B cell (primary cell): ENCODE data around the gene PPP2R2D. TPM values are rescaled to one million over a fixed set of nuclear protein-coding genes. Genes with fewer than 3 reads are reported as not detected.
"Not testable (repeated sequence)": the region's sequence is repeated elsewhere in the genome, so short reads cannot be mapped to it uniquely, and the experiment has no call there.

ENCODE experiments used
- ATAC-seq: fragments of 200-7000 bp; cut with Tn5 transposase; one replicate; pipeline ENCODE4 v1.10.0; 2021; ENCODE audit warnings: low read depth, mild to moderate bottlenecking, moderate number of reproducible peaks, moderate library complexity
- CTCF ChIA-PET: fragments of 350-600 bp; sonication (Branson Sonifier 250); formaldehyde crosslinking; loops from one replicate; lab custom pipeline; 2021; ENCODE audit warnings: antibody characterized with exemption, inconsistent platforms; lab: Charles Lee
- POLR2A ChIA-PET: fragments of 350-600 bp; sonication (Branson Sonifier 250); formaldehyde crosslinking; loops from one replicate; lab custom pipeline; 2021; ENCODE audit warnings: antibody characterized with exemption; lab: Charles Lee
- DNase-seq: peaks from one replicate; pipeline ENCODE4 v3.0.0; 2013
- H2AFZ ChIP-seq: 2 replicates; pipeline ENCODE4 v1.6.1; 2012; ENCODE audit warnings: mild to moderate bottlenecking, low read depth, low read length; ENCODE audit not compliant: insufficient read depth, poor library complexity, severe bottlenecking
- H3K27ac ChIP-seq, 2 donors: 1 replicate in 1 of 2; 2 replicates in 1 of 2; pipeline ENCODE4 v1.5.1; 2012 to 2013; ENCODE audit warnings: low read length in 2 of 2, mild to moderate bottlenecking in 2 of 2, moderate library complexity in 1 of 2
- H3K27me3 ChIP-seq, 4 experiments: fragments of 200-600 bp in 1 of 4; sonication (generic) in 1 of 4; replicated peaks in 1 of 4; 1 replicate in 2 of 4; 2 replicates in 2 of 4; pipeline versions ENCODE4 v1.6.1 to v1.7.0; 2013 to 2016; ENCODE audit warnings: low read length in 3 of 4, mild to moderate bottlenecking in 2 of 4, mixed read lengths in 1 of 4, moderate library complexity in 1 of 4; ENCODE audit not compliant: insufficient read depth in 4 of 4, control insufficient read depth in 3 of 4; ENCODE audit errors: control extremely low read depth in 1 of 4
- H3K36me3 ChIP-seq, 2 experiments: replicated peaks in 1 of 2; 1 replicate in 1 of 2; 2 replicates in 1 of 2; pipeline versions ENCODE4 v1.6.1 to v1.7.1; 2013; ENCODE audit warnings: low read length in 1 of 2; ENCODE audit not compliant: insufficient read depth in 2 of 2, control insufficient read depth in 1 of 2; ENCODE audit errors: control extremely low read depth in 1 of 2, extremely low read depth in 1 of 2
- H3K4me1 ChIP-seq, 2 donors: fragments of 200-600 bp in 1 of 2; sonication (generic) in 1 of 2; 1 replicate in 1 of 2; 2 replicates in 1 of 2; pipeline versions ENCODE4 v1.5.1 to v1.6.1; 2013 to 2017; ENCODE audit warnings: low read length in 2 of 2; ENCODE audit not compliant: control insufficient read depth in 2 of 2, insufficient read depth in 2 of 2
- H3K4me2 ChIP-seq: replicated peaks from 2 replicates; pipeline ENCODE3; 2012; ENCODE audit warnings: mild to moderate bottlenecking, low read depth, low read length; ENCODE audit not compliant: poor library complexity, severe bottlenecking
- H3K4me3 ChIP-seq, 5 experiments: fragments of 200-600 bp in 1 of 5; sonication (generic) in 1 of 5; 1 replicate in 3 of 5; 2 replicates in 2 of 5; pipeline versions ENCODE4 v1.5.1 to v1.7.0; 2011 to 2016; ENCODE audit warnings: low read length in 4 of 5, mild to moderate bottlenecking in 4 of 5, low read depth in 2 of 5, control low read depth in 1 of 5, moderate library complexity in 1 of 5; ENCODE audit not compliant: insufficient read depth in 1 of 5; ENCODE audit errors: control extremely low read depth in 1 of 5, extremely low read depth in 1 of 5
- H3K79me2 ChIP-seq: fragments of 200-600 bp; sonication (generic); one replicate; pipeline ENCODE4 v1.6.0; 2016; ENCODE audit warnings: low read length; ENCODE audit not compliant: control insufficient read depth, insufficient read depth
- H3K9ac ChIP-seq: fragments of 200-600 bp; sonication (generic); 2 replicates; pipeline ENCODE4 v1.6.1; 2017; ENCODE audit warnings: mild to moderate bottlenecking, low read length, moderate library complexity
- H3K9me3 ChIP-seq, 3 donors: one replicate each; pipeline versions ENCODE4 v1.6.1 to v1.7.1; 2013; ENCODE audit warnings: low read length in 2 of 3; ENCODE audit not compliant: control insufficient read depth in 2 of 3, insufficient read depth in 1 of 3; ENCODE audit errors: control extremely low read depth in 1 of 3
- H4K20me1 ChIP-seq: 2 replicates; pipeline ENCODE4 v1.6.0; 2012; ENCODE audit warnings: mild to moderate bottlenecking, low read length; ENCODE audit not compliant: insufficient read depth, control insufficient read depth, poor library complexity, severe bottlenecking
- H3K27ac Mint-ChIP-seq: one replicate; pipeline ENCODE4 v1.8.0; 2021; ENCODE audit warnings: mixed read lengths
- H3K27me3 Mint-ChIP-seq: one replicate; pipeline ENCODE4 v1.8.0; 2021; ENCODE audit warnings: mixed read lengths
- H3K4me1 Mint-ChIP-seq: one replicate; pipeline ENCODE4 v1.8.0; 2021; ENCODE audit warnings: mixed read lengths
- H3K4me3 Mint-ChIP-seq: one replicate; pipeline ENCODE4 v1.8.0; 2021; ENCODE audit warnings: mixed read lengths
- H3K9me3 Mint-ChIP-seq: one replicate; pipeline ENCODE4 v1.8.0; 2022; ENCODE audit warnings: mixed read lengths; ENCODE audit not compliant: insufficient read depth
- CTCF ChIP-seq: fragments of 200-600 bp; IDR thresholded peaks from one replicate; pipeline ENCODE4 v1.8.0; 2022; ENCODE audit warnings: antibody characterized with exemption, mild to moderate bottlenecking
- EZH2 ChIP-seq: IDR thresholded peaks from 2 replicates; pipeline ENCODE4 v1.6.1; 2012; ENCODE audit warnings: borderline replicate concordance, low read depth, mild to moderate bottlenecking, moderate library complexity, low read length; ENCODE audit not compliant: insufficient read depth, poor library complexity, severe bottlenecking
- WGBS: methylation state at CpG from one replicate; pipeline ENCODE4 v1.1.5; 2013; ENCODE audit warnings: missing lambda C conversion rate; ENCODE audit not compliant: insufficient coverage; 5-methylcytosine and 5-hydroxymethylcytosine counted together
- intact Hi-C: fragments of 100-400 bp; cut with micrococcal nuclease; formaldehyde crosslinking; loops from one replicate; pipeline ENCODE4 v1.10.0; 2022
- polyA plus RNA-seq: library from polyadenylated mRNA; depleted of rRNA; stranded (reverse); fragments of >200 nt; gene quantifications from 2 replicates; pipeline ENCODE4 v1.2.3, GENCODE V29; 2012
- total RNA-seq, 2 donors: library from RNA; stranded (reverse); fragments of 120-200 nt in 1 of 2; gene quantifications; 1 replicate in 1 of 2; 2 replicates in 1 of 2; pipeline versions ENCODE4 v1.2.3 to v1.2.4, GENCODE V29; 2013 to 2022

PPP2R2D gene
- total and polyA plus RNA-seq, 2 donors (not counting 1 experiment from before 2014, with no cell fraction given) = 25.8 to 45.6 TPM

GRCh38 chr10:131987786-131988185 lies 87.0 kb downstream of the PPP2R2D start:
- H3K4me3 ChIP-seq, POLR2A ChIA-PET, H3K27me3 ChIP-seq: not testable (repeated sequence)

DNA sequence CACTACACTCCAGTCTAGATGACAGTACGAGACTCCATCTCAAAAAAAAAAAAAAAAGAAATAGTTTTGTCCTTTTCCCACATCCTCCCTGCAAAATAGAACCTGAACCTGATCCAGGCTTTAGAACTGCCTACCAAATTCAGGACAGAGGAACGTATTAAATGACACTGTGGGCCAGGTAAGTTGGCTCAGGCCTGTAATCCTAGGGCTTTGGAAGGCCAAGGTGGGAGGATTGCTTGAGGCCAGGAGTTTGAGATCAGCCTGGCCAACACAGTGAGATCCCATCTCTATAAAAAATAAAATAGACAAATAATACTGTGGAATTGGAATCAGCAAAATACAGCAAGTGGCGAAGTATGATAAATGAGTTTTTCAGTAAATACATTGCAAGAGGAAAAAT lies 90.9 kb downstream of the PPP2R2D start:
- H3K27me3 Mint-ChIP-seq = peaks cover 3% of the 10 kb centered on the region
- Histone ChIP-seq H3K9ac (no peak overlapping the region), H3K9me3 (no peaks in the 10 kb centered on the region), H3K27ac (no peak overlapping the region), H4K20me1 (no peaks in the 10 kb centered on the region), H3K4me2 (no peak overlapping the region), H3K79me2 (no peaks in the 10 kb centered on the region), H3K27me3 (no peaks in the 10 kb centered on the region), H3K4me1 (peaks cover 0 to 6% of the 10 kb centered on the region in 2 donors), H3K36me3 (no peaks in the 10 kb centered on the region), H2AFZ (no peak overlapping the region), H3K4me3 (no peak overlapping the region)
- no CpG with 5 or more reads among the region's 3 CpGs for WGBS
- no peak for TF ChIP-seq EZH2
- no peak for TF ChIP-seq CTCF
- H3K9me3 Mint-ChIP-seq = no peaks in the 10 kb centered on the region
- H3K4me1 Mint-ChIP-seq = peaks cover 3% of the 10 kb centered on the region
- intact Hi-C loops = no loop called here
- no peak overlapping the region for H3K27ac Mint-ChIP-seq
- ChIA-PET POLR2A (no interaction called here), CTCF (no interaction called here)
- DNase-seq (no peak), ATAC-seq (no peak)
- H3K4me3 Mint-ChIP-seq = no peak overlapping the region

More at GRCh38 chr10:131987786-131988185, 87.0 kb downstream of the PPP2R2D start:
- DNase-seq, ATAC-seq, H3K27ac ChIP-seq, H3K9me3 Mint-ChIP-seq, H3K9ac ChIP-seq, H3K9me3 ChIP-seq, H3K27me3 Mint-ChIP-seq, H2AFZ ChIP-seq, H3K4me1 Mint-ChIP-seq, CTCF ChIA-PET, H3K4me1 ChIP-seq, H3K79me2 ChIP-seq, H3K27ac Mint-ChIP-seq, H4K20me1 ChIP-seq, H3K36me3 ChIP-seq, intact Hi-C loops, H3K4me3 Mint-ChIP-seq, H3K4me2 ChIP-seq: not testable (repeated sequence)
- no CpG with 5 or more reads among the region's 3 CpGs for WGBS
